Liver (tissue), 3 donors: ENCODE data around the gene SRC.

Experiments
- FOXA2 ChIP-seq: IDR thresholded peaks from 2 replicates; pipeline ENCODE4 v1.6.1; 2016; ENCODE audit warnings: antibody characterized with exemption
- JUND ChIP-seq, 2 donors: IDR thresholded peaks; 2 replicates each; pipeline ENCODE4 v1.6.1; 2016; ENCODE audit warnings: antibody characterized with exemption in 2 of 2
- RXRA ChIP-seq, 2 donors: IDR thresholded peaks; 2 replicates each; pipeline ENCODE4 v1.6.1; 2017 to 2018; ENCODE audit warnings: antibody characterized with exemption in 2 of 2, mild to moderate bottlenecking in 1 of 2
- SP1 ChIP-seq: IDR thresholded peaks from 2 replicates; pipeline ENCODE4 v1.6.1; 2018; ENCODE audit warnings: antibody characterized with exemption, mild to moderate bottlenecking
- TAF1 ChIP-seq: conservative IDR thresholded peaks from 2 replicates; pipeline ENCODE4 v1.6.1; 2016; ENCODE audit warnings: antibody characterized with exemption, mild to moderate bottlenecking
- TF ChIP-seq, protein P1 (sequence below): fragments of 150-350 bp; IDR thresholded peaks from 2 replicates; pipeline ENCODE4 v1.5.1; 2017; ENCODE audit warnings: improper control_type of control experiment, low read depth, low read length; ENCODE audit not compliant: missing input control
- TF ChIP-seq, protein P2 (sequence below): IDR thresholded peaks from 2 replicates; pipeline ENCODE4 v1.6.1; 2016; ENCODE audit warnings: antibody characterized with exemption, mild to moderate bottlenecking
- donor health status: healthy.
- donor health status: healthy.

DNA sequence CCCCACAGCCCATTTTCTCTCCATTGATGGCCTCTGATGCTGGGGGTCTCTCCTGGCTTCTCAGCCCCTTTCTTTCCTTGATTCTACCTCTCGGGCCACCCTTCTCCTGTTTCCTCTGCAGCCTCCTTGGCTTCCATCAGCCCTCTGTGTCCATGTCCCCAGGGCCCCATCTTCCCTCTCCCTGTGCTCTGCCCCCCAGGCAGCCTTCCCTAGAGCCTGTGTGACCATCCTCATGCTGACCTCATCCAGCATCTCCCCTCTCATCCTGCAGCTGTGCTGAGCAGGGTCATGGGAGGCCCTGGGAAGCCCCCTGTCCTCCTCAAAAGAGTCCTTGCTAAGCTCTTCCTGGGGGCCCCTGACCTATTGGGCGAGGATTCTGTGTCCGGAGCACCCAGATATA, 101.7 kb downstream of the SRC start:
- TF ChIP-seq, protein P1, sequence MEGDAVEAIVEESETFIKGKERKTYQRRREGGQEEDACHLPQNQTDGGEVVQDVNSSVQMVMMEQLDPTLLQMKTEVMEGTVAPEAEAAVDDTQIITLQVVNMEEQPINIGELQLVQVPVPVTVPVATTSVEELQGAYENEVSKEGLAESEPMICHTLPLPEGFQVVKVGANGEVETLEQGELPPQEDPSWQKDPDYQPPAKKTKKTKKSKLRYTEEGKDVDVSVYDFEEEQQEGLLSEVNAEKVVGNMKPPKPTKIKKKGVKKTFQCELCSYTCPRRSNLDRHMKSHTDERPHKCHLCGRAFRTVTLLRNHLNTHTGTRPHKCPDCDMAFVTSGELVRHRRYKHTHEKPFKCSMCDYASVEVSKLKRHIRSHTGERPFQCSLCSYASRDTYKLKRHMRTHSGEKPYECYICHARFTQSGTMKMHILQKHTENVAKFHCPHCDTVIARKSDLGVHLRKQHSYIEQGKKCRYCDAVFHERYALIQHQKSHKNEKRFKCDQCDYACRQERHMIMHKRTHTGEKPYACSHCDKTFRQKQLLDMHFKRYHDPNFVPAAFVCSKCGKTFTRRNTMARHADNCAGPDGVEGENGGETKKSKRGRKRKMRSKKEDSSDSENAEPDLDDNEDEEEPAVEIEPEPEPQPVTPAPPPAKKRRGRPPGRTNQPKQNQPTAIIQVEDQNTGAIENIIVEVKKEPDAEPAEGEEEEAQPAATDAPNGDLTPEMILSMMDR: no peak
- no peak for TF ChIP-seq FOXA2
- TF ChIP-seq JUND (IDR thresholded peaks at IDR 0.05): no peak
- TF ChIP-seq, protein P2, sequence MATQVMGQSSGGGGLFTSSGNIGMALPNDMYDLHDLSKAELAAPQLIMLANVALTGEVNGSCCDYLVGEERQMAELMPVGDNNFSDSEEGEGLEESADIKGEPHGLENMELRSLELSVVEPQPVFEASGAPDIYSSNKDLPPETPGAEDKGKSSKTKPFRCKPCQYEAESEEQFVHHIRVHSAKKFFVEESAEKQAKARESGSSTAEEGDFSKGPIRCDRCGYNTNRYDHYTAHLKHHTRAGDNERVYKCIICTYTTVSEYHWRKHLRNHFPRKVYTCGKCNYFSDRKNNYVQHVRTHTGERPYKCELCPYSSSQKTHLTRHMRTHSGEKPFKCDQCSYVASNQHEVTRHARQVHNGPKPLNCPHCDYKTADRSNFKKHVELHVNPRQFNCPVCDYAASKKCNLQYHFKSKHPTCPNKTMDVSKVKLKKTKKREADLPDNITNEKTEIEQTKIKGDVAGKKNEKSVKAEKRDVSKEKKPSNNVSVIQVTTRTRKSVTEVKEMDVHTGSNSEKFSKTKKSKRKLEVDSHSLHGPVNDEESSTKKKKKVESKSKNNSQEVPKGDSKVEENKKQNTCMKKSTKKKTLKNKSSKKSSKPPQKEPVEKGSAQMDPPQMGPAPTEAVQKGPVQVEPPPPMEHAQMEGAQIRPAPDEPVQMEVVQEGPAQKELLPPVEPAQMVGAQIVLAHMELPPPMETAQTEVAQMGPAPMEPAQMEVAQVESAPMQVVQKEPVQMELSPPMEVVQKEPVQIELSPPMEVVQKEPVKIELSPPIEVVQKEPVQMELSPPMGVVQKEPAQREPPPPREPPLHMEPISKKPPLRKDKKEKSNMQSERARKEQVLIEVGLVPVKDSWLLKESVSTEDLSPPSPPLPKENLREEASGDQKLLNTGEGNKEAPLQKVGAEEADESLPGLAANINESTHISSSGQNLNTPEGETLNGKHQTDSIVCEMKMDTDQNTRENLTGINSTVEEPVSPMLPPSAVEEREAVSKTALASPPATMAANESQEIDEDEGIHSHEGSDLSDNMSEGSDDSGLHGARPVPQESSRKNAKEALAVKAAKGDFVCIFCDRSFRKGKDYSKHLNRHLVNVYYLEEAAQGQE: no peak
- TF ChIP-seq SP1: no peak
- no peak for TF ChIP-seq TAF1
- no peak for TF ChIP-seq RXRA (IDR thresholded peaks at IDR 0.05)
